Testis (tissue), 2 donors: ENCODE results near the gene KRTAP3-3.

Experiments used
- POLR2A ChIP-seq: fragments of 450-650 bp; IDR thresholded peaks from one replicate; pipeline ENCODE4 v1.6.1; 2017; ENCODE audit warnings: antibody characterized with exemption, mild to moderate bottlenecking, moderate library complexity
- TF ChIP-seq, protein P1 (sequence below), 3 experiments: fragments of 450-650 bp in 2 of 3; fragments of 200-600 bp in 1 of 3; sonication (generic) in 1 of 3; IDR thresholded peaks; one replicate each; pipeline ENCODE4 v1.5.1; 2016 to 2019; ENCODE audit warnings: antibody characterized with exemption in 3 of 3, mild to moderate bottlenecking in 2 of 3, moderate library complexity in 1 of 3

DNA sequence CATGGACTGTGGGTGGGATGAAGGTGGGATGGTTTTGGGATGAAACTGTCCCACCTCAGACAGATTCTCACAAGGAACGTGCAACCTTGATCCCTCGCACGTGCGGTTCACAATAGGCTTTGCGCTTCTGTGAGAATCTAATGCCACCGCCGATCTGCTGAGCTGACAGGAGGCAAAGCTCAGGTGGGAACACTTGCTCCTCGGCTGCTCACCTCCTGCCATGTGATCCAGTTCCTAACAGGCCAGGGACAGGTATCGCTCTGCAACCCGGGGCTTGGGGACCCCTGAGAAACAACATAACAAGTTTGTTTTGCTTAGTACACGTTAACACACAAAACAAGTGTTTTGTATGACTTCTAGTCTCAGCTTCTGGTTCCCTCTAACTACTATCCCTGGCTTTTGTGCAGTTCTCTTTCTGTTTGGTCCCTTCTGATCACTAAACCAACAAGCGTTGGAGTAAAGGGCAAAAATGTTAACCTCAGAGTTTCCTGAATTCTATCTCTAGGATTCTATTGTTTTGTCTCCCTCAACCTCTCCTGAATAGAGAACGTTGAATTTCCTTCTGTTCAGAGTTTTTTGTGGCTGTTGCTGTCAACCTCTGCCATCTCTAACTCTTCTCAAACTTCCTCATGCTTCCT lies 22.7 kb upstream of the KRTAP3-3 start:
- TF ChIP-seq, protein P1, sequence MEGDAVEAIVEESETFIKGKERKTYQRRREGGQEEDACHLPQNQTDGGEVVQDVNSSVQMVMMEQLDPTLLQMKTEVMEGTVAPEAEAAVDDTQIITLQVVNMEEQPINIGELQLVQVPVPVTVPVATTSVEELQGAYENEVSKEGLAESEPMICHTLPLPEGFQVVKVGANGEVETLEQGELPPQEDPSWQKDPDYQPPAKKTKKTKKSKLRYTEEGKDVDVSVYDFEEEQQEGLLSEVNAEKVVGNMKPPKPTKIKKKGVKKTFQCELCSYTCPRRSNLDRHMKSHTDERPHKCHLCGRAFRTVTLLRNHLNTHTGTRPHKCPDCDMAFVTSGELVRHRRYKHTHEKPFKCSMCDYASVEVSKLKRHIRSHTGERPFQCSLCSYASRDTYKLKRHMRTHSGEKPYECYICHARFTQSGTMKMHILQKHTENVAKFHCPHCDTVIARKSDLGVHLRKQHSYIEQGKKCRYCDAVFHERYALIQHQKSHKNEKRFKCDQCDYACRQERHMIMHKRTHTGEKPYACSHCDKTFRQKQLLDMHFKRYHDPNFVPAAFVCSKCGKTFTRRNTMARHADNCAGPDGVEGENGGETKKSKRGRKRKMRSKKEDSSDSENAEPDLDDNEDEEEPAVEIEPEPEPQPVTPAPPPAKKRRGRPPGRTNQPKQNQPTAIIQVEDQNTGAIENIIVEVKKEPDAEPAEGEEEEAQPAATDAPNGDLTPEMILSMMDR (IDR thresholded peaks at IDR 0.05) = no peak
- TF ChIP-seq POLR2A = no peak
